ENCODE measurements around the gene SPTLC3.
"Not testable (repeated sequence)": the region's sequence is repeated elsewhere in the genome, so short reads cannot be mapped to it uniquely, and the experiment has no call there.

SPTLC3 gene

GRCh38 chr20:12978613-12979495 lies 29.9 kb upstream of the SPTLC3 start:
- no peak for TF ChIP-seq ZNF8 (CRISPR knock-in tag; IDR thresholded peaks at IDR 0.05)
- no peak for TF ChIP-seq CSDC2 (CRISPR knock-in tag; IDR thresholded peaks at IDR 0.05)
- TF ChIP-seq BACH2 (CRISPR knock-in tag; IDR thresholded peaks at IDR 0.05; ENCODE audit: borderline replicate concordance) = no peak
- TF ChIP-seq POU6F1 (CRISPR knock-in tag; IDR thresholded peaks at IDR 0.05; ENCODE audit: borderline replicate concordance, low read depth) = no peak
- no peak for TF ChIP-seq GLIS3 (CRISPR knock-in tag; IDR thresholded peaks at IDR 0.05)
- TF ChIP-seq TSHZ2 (CRISPR knock-in tag; IDR thresholded peaks at IDR 0.05) = no peak
- TF ChIP-seq RARB (CRISPR knock-in tag; IDR thresholded peaks at IDR 0.05) = no peak
- no peak for TF ChIP-seq TOX (CRISPR knock-in tag; IDR thresholded peaks at IDR 0.05; ENCODE audit: borderline replicate concordance)
- no peak for TF ChIP-seq ZFP3 (CRISPR knock-in tag; IDR thresholded peaks at IDR 0.05)
- TF ChIP-seq OSR1 (CRISPR knock-in tag; IDR thresholded peaks at IDR 0.05) = no peak
- TF ChIP-seq SNAI2 (CRISPR knock-in tag; IDR thresholded peaks at IDR 0.05) = no peak
- TF ChIP-seq ESRRG (CRISPR knock-in tag; IDR thresholded peaks at IDR 0.05) = no peak
- TF ChIP-seq ZNF565 (CRISPR knock-in tag; conservative IDR thresholded peaks at IDR 0.05; ENCODE audit: low read depth) = no peak
- no peak for TF ChIP-seq TCF4 (CRISPR knock-in tag; IDR thresholded peaks at IDR 0.05; ENCODE audit: borderline replicate concordance)
- ATAC-seq = no peak

DNA sequence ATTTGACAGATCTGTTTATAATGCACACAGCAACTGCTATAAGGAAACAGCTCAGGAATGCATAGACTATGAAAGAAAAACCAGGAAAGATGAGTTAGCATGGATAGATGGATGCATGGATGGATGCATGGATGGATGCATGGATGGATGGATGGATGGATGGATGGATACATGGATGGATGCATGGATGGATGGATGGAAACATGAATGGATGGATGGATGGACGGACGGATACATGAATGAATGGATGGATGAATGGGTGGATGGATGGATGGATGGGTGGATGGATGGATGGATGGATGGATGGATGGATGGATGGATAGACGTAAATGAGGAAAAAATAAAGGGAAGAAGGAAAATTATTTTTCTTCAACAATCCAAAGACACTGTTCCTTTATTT lies 29.1 kb upstream of the SPTLC3 start:
- not testable (repeated sequence) for ATAC-seq

DNA sequence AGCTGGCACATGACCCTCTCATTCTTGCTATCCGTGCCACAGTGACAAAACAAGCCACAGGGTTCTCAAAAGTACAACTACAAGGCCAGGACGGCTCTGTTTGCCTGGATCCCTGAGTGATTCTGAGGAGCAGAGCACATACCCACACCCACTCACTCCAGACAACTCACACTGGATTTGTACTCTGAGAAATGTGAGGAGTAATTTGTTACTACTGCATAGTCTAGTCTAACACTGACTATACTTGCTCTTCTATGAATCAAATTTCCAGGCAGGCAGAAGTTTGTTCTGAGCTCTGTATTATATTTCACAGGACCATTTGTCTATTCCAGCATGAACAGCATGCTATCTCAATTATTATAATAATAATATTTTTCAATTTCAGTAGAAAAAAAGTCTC lies 26.7 kb upstream of the SPTLC3 start:
- ATAC-seq = no peak
- no peak for TF ChIP-seq ESRRG (CRISPR knock-in tag; IDR thresholded peaks at IDR 0.05)
- no peak for TF ChIP-seq OSR1 (CRISPR knock-in tag; IDR thresholded peaks at IDR 0.05)
- TF ChIP-seq TOX (CRISPR knock-in tag; IDR thresholded peaks at IDR 0.05; ENCODE audit: borderline replicate concordance) = no peak
- TF ChIP-seq ZNF70 (CRISPR knock-in tag; IDR thresholded peaks at IDR 0.05) = no peak
- no peak for TF ChIP-seq CSRNP3 (CRISPR knock-in tag; IDR thresholded peaks at IDR 0.05)
- no peak for TF ChIP-seq ZFP3 (CRISPR knock-in tag; IDR thresholded peaks at IDR 0.05)
- TF ChIP-seq ARNTL (CRISPR knock-in tag; IDR thresholded peaks at IDR 0.05; ENCODE audit: borderline replicate concordance, low read depth) = no peak

DNA sequence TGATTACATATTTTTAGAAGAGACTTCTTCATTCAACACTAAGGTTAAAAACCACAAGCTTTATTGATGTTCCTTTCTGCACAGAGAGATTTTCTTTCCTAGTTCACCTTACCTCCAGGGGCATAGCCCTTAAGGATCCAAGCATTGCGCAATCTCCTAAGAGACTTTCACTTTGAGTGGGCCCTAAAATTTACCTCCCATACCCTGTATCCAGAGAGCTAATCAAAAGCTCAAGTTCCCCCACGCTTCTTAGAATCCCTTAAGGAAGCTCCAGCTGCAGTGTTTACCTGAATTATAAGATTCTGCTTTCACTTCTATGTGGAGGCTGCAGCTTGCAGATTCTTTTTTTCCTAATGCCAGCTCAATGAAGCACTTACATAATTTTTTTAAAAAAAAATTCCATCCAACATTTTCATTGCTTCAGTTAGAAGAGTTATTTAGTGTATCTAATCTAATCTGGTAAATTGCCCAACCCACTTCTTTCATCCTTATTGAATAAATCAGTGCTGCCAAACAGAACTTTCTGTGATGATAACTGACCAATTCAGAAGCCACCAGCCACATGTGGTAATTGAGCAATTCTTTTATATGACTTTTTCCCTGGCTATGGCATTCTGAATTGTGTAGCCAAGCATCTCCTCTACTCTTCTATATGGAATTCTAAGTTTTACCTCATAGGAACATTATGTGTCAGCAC lies 24.6 kb upstream of the SPTLC3 start:
- no peak for ATAC-seq
- no peak for TF ChIP-seq SNAI2 (CRISPR knock-in tag; IDR thresholded peaks at IDR 0.05)
- no peak for TF ChIP-seq ZFP3 (CRISPR knock-in tag; IDR thresholded peaks at IDR 0.05)
- no peak for TF ChIP-seq BACH2 (CRISPR knock-in tag; IDR thresholded peaks at IDR 0.05; ENCODE audit: borderline replicate concordance)
- TF ChIP-seq ISL1 (CRISPR knock-in tag; IDR thresholded peaks at IDR 0.05) = no peak
- TF ChIP-seq CSDC2 (CRISPR knock-in tag; IDR thresholded peaks at IDR 0.05) = no peak
- no peak for TF ChIP-seq ZNF70 (CRISPR knock-in tag; IDR thresholded peaks at IDR 0.05)
- no peak for TF ChIP-seq TCF4 (CRISPR knock-in tag; IDR thresholded peaks at IDR 0.05; ENCODE audit: borderline replicate concordance)
- TF ChIP-seq ESRRG (CRISPR knock-in tag; IDR thresholded peaks at IDR 0.05) = no peak
- TF ChIP-seq ZNF8 (CRISPR knock-in tag; IDR thresholded peaks at IDR 0.05) = no peak

GRCh38 chr20:12984863-12985262 lies 23.9 kb upstream of the SPTLC3 start:
- ATAC-seq = no peak
- no peak for TF ChIP-seq TCF4 (CRISPR knock-in tag; IDR thresholded peaks at IDR 0.05; ENCODE audit: borderline replicate concordance)
- TF ChIP-seq ZNF8 (CRISPR knock-in tag; IDR thresholded peaks at IDR 0.05) = no peak
- TF ChIP-seq CSDC2 (CRISPR knock-in tag; IDR thresholded peaks at IDR 0.05) = no peak
- no peak for TF ChIP-seq PPARA (CRISPR knock-in tag; IDR thresholded peaks at IDR 0.05; ENCODE audit: borderline replicate concordance)
- TF ChIP-seq ZNF565 (CRISPR knock-in tag; conservative IDR thresholded peaks at IDR 0.05; ENCODE audit: low read depth) = no peak
- no peak for TF ChIP-seq TOX (CRISPR knock-in tag; IDR thresholded peaks at IDR 0.05; ENCODE audit: borderline replicate concordance)
- TF ChIP-seq, protein P1, sequence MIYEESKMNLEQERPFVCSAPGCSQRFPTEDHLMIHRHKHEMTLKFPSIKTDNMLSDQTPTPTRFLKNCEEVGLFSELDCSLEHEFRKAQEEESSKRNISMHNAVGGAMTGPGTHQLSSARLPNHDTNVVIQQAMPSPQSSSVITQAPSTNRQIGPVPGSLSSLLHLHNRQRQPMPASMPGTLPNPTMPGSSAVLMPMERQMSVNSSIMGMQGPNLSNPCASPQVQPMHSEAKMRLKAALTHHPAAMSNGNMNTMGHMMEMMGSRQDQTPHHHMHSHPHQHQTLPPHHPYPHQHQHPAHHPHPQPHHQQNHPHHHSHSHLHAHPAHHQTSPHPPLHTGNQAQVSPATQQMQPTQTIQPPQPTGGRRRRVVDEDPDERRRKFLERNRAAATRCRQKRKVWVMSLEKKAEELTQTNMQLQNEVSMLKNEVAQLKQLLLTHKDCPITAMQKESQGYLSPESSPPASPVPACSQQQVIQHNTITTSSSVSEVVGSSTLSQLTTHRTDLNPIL (CRISPR knock-in tag; IDR thresholded peaks at IDR 0.05; ENCODE audit: low read depth) = no peak
- no peak for TF ChIP-seq ARNTL (CRISPR knock-in tag; IDR thresholded peaks at IDR 0.05; ENCODE audit: borderline replicate concordance, low read depth)
- TF ChIP-seq RARB (CRISPR knock-in tag; IDR thresholded peaks at IDR 0.05) = no peak

Measured in SK-N-SH treated with all-trans-retinoic acid at 6 μM for 48 hours (cell line).